Measurements from ENCODE around the gene TOM1L1.

TOM1L1 gene

DNA sequence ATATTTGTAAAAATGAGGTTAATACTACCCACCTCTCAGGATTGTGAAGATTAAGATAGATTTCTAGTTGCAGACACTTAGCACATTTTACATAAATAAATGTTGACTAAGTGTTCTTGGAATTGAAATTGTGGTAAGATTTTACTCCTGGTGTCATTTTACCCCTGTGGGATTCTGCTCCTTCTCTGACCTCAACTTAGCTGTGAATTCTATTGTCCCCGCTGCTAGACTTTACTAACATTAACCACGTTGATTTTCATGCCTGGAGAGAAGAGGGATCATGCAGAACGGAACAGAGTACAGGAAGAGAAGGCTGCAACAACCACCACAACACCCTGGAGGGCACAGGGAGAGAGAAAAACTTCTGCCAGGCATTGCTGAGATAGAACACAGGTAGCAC, 2.1 kb upstream of the TOM1L1 start:
- DNase-seq (ENCODE audit: low read depth in 2 of 2), result no peak

DNA sequence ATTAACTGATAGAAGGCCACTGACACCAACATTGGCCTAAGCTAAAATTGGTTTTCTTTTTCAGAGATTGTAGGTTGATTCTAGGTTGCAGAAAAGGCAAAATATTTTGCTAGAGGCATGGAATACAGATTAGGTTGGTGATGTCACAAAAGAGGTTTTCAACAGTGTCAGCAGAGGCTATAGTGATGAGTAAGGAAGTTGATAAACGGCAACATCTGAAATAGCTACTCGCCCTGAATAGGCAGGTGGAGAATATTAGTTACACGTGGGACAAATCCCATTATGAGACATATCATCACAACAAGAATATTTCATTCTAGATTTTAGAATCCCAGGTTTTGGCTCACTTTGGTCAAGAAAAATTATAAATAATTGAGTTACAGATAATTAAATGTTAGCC, 1.5 kb upstream of the TOM1L1 start:
- no peak for DNase-seq (ENCODE audit: low read depth in 2 of 2)

DNA sequence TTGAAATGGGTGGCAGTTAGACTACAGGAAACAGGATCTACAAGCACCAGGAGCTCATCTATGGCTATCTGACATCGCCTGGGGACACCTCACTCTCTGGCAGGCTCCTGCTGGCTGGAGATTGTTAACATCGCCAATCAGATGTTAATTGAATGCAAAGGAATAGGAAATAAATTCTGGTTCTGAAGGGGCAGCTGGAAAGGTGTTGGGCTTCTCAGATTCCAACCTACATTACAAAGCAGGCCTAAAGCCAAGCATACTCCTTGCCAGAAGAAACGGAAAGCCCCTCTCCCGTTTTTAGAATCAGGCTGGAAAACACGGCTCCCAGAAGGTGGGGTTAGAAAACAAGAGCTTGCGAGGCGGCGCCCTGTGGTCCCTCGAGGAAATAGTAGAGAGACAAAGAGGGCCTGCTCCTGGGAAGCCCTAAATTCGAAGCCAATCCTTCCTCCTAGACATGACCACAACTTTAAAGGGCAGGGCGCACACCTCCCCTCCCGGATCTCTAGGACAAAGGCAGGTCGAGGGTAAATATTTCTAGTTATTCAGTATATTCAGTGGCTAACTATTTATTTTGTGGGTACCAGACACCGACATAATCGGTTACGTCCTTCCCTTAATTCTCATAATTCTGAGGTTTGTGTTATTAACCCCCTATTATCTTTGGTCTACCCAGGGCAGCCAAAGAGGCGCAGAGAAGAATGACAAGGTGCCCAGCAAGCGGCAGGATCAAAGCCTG, 763 bp upstream of the TOM1L1 start:
- DNase-seq (ENCODE audit: low read depth in 2 of 2), result no peak

DNA sequence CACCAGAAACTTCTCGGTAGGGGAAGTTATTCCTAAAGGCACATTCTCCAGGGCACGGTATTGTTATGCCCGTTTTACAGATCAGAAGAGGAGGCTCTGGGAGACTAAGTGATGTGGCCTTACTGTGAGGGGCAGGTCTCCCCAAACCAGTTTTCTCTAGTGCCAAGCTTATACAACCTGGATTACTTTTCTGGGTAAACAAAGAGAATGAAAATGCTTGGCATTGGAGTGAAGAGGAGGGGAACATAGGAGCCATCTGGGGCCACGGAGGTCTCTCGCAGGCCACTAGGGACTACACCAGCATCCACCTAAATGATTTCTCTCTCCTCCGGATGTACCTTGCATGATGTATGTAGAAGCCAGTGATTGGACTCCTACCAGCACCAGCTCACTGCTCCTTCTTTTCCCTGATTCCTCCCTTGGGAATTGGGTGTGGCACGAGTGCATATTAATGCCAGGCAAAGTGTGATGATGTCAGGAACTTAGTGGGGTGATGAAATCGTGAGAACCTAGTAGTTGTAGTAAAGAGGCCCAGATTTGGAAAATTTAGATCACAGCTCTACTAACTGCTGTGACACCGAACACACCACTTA, 674 bp downstream of the TOM1L1 start:
- DNase-seq (ENCODE audit: low read depth in 2 of 2), result no peak

DNA sequence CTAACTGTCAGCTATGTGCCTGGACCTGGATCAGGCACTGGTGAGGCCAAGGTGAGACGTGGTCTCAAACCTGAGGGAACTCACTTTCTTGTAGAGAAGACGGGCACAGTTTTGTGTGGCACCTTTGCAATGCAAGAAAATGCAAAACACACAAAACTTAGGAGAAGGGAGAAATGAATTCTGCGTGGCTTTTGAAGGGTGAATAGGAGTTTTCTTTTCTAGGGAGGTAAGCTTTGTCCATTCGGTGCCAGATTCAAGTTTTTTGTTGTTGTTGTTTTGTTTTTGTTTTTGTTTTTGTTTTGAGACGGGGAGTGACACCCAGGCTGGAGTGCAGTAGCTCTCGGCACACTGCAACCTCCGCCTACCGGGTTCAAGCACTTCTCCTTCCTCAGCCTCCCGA, 1.4 kb downstream of the TOM1L1 start:
- DNase-seq (ENCODE audit: low read depth in 2 of 2), result no peak

DNA sequence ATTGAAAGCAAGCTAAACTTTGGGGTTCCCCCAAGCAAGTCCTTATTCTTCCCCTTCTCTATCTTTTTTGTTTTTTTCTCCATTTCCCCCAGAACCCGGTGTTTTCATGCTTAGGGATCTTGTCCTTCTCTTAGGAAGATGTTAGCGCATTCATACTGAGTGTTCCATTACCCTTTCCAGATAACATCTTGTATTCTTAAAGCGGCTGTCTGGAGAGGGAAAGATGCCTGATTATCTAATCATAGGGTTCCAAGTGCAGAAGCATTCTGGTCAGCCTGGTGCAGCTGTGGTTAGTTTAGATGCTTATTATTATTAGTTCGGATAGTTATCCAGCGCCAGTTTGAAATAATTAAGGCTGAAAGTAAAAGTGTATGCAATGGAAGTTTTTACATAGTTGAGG, 2.0 kb downstream of the TOM1L1 start:
- no peak for DNase-seq (ENCODE audit: low read depth in 2 of 2)

DNA sequence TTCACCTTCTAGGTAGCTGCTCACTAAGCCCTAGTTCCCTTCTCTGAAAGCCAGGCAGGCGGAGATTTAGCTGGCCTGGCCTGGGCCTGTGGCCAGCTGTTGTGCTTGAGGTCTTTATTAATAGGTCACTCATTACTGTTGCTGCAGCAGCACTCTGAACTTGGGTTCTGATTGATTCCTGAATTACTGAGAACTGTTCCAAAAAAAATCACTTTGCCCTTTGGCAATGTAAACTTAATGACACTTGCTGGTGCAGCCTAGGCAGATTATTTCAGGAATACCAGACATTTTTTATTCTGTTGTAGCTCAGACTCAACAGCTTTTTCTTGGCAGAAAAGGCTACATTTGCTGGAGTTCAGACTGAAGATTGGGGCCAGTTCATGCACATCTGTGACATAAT, 2.7 kb downstream of the TOM1L1 start:
- DNase-seq (ENCODE audit: low read depth in 2 of 2), result no peak

DNA sequence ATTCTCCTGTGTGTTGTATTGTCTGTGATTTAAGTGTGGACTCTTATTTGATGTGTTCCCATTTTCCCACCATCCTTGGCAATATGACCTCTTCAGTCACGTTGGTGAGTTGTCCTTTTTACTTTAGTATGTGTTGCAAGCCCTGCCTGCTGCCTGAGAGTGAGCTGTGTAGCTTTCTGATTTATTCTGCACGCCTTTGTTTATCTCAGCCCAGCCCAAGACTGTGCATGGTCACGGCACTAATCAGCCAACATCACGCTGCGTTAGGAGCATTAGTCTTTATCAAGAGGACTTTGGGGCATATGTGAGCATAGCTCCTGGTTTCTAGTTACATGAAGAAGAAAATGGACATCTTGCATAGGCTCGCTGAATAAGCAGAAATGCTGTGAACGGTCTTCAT, 6.0 kb downstream of the TOM1L1 start:
- DNase-seq (ENCODE audit: low read depth in 2 of 2), result no peak

DNA sequence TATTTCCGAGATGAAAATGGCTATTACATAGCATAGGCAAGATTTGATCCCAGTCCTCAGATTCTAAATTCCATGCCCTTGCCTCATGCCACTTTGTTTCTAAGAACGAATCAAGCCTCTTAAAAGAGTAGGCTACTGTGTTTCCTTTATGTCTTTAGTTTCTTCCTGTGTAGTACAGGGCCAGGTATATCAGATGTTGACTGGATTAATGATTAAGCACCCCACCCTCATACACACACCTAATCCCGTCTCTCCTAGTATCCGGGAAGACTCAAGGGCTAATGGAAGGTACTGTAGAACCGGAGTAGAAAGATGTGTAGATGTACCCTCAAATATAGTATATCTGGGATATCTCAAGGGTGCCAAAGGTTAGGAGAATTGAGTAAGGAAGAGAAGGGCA, 6.7 kb downstream of the TOM1L1 start:
- DNase-seq (ENCODE audit: low read depth in 2 of 2), result no peak

DNA sequence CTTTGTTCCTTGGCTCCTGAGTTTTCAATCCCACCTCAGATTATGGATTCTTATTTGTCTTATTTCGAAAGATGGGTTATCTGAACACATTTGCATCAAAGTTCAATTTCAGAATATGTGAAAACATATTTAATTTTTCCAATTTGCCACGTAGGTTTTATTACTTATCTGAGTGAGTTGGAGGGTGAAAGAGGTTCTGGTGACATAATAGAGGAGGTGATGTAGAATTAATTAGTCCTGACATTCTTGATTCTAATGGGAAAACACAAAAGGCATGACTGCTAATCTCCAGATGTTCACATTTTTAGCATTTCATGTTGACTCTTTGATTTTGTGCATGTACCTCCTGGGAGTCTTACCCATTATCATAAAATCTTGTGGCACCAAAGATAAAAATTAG, 9.1 kb downstream of the TOM1L1 start:
- no peak for DNase-seq (ENCODE audit: low read depth in 2 of 2)

DNA sequence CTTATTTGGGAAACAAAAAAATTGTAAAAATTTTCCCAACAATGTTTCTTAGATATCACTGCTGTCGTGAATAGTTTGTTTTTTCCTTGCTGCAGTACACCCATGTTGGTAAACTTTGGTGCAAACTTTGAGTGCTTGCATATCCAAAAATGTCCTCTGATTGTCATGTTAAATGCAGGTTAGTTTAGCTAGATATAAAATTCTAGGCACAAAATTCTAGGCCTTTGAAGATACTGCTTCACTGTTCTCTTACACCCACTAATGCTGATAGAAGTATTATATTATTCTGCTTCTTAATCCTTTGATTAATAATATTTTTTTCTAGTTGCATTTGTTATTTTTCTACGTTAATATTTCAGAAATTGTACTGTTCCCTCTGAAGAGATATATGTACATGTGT, 16.1 kb downstream of the TOM1L1 start:
- no peak for DNase-seq (ENCODE audit: low read depth in 2 of 2)

DNA sequence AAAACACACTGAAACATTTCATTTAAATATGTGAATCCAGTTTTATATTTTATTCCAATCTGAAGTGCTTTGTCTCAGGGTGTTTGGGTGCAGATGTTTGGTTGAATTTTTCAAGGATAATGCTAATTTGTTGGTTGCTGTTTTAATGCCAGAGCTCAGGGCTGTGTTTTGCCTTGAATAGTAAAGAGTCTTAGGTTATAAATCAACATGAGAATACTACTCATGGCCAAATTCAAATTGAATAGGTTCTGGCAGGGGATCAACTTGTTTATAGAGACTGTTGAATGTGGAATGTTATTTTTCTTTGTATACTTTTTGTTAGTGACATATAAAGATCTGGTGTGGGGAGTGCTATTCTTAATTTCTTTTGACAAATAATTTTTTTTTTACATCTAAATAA, 18.8 kb downstream of the TOM1L1 start:
- DNase-seq (ENCODE audit: low read depth in 2 of 2), result no peak

DNA sequence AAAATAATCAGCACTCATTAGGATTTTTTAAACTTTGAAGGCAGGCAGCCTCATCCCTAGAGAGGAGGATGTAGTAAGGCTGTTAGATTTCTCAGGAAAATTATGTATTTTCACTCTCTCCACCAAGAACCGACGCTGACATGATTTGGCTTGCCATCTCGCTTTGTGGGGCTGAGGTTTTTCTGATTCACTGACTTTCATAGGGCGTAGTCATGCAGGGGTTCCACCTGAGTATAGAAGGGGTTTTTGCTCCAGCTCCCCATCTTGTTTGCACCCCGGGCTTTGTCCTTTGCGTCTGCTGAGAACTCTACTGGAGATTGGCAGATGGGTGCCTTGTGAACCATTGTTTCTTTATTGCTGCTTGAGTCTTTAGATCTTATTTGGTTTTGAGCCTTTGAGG, 20.2 kb downstream of the TOM1L1 start:
- no peak for DNase-seq (ENCODE audit: low read depth in 2 of 2)

DNA sequence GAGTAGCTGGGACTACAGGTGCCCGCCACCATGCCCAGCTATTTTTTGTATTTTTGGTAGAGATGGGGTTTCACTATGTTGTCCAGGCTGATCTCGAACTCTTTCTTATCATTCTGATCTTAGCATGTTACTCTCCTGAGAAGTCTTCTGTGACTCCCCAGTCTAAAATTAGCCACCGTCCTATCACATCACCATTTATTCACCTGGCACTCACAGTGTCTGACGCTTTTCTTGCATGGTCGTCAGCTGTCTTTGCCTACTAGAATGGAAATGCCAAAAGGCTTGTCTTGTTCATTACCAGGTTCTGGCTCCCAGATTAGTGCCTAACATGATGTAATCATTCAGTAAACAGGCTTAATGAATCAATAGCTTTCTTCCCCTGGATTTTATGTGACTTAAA, 23.8 kb downstream of the TOM1L1 start:
- DNase-seq (ENCODE audit: low read depth in 2 of 2), result no peak

DNA sequence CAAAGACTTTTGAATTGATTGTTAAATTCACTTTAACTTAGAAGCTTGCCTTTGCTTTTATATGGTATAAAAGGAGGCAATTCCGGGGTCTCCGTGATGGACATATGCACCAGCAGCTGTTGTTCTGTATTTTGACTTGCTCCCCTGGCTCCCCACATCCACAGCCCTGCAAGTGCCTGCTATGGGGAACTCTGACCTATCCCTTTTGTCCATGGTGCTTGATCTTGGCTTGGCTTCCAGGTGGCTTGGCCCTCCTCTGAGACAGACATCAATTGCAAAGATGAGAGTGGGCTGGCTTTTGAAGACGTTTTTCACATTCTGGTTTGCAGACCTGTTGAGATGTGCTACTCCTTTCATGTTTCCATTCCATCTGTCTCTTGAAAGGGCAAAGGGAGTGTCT, 26.9 kb downstream of the TOM1L1 start:
- no peak for DNase-seq (ENCODE audit: low read depth in 2 of 2)

DNA sequence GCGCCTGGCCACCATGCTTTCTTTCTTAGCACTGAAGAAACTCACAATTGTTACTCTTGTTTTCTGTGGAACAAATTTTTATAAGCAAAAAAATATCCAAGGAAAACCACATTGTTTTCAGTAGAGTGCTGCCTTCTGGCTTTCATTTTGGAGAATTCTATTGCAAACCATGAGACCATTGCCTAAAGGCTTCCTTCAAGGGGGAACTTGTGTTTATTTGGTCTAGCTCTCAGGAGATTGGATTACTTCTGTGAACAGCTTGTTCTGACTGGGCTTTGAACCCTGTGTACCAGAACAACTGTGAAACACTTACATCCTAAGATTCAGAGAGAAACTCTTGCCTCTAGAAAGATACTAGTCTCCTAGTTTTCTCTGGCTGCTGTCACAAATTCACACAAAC, 32.1 kb downstream of the TOM1L1 start:
- no peak for DNase-seq (ENCODE audit: low read depth in 2 of 2)

DNA sequence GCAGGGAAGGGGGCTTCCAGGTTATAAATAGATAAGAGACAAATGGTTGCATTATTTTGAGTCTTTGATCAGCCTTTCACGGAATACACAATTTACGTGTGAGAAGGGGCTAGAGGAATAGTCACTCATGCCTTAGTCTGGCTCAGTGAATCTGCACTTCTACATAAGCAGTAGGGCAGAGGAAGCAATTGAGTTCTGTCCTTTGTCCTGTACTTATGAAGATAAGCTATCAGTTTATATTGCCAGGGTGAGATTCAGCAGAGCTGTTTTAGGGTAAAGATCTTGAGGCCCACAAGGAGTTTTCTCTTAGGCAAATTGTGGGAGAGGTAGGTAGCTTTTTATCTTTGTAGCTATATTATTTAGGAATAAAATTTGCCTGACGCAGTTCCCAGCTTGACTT, 33.3 kb downstream of the TOM1L1 start:
- no peak for DNase-seq (ENCODE audit: low read depth in 2 of 2)

DNA sequence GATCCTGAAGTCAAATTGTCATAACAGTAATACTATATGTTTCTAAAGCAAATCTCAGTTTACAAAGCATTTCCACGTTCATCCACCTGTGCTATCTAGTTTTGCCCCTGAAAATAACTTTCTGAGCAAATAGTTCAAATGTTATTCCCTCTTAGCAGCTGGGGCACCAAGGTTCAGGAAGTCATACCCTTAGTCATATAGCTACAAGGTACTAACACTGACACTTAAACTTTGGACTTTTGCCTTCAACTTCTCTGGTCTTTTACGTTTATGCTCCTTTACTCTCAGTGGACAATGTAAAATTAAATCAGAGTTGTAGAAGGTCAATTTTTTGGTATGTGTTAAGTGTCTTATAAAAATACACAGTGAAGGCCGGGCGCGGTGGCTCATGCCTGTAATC, 34.8 kb downstream of the TOM1L1 start:
- DNase-seq (ENCODE audit: low read depth in 2 of 2), result no peak

DNA sequence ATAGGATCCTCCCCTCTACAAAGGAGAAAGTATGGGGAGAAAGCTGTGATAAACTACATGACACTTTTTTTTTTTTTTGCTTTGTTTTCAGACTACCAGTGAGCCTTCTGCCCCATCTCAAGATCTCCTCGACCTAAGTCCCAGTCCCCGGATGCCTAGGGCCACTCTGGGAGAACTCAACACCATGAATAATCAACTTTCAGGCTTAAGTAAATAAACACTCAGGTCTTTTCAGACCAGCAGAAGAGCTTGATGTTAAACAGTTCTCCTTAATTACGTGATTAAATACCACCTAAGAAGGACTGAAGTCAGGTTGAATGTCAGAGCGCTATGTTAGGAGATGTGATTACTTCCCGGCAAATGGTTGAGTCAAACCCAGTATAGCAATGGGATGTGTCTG, 36.4 kb downstream of the TOM1L1 start:
- DNase-seq (ENCODE audit: low read depth in 2 of 2), result no peak

DNA sequence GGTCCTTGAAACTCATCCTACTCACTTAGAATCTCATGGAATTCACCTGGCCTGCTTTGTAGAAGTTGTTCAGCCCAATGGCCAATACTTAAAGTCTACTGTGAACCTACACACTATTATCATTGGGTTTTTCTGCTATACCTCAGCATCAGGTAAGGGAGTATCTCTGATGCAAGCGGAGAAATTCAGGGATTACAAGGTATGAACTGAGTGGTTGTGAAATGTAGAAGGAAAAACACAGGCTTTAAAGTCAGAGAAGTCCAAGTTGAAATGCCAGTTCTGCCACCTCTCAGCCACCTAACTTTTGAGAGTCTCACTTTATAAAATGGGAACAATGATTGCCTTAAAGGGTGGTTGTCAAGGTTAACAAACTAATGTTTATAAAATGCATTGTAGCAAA, 36.8 kb downstream of the TOM1L1 start:
- DNase-seq (ENCODE audit: low read depth in 2 of 2), result no peak

DNA sequence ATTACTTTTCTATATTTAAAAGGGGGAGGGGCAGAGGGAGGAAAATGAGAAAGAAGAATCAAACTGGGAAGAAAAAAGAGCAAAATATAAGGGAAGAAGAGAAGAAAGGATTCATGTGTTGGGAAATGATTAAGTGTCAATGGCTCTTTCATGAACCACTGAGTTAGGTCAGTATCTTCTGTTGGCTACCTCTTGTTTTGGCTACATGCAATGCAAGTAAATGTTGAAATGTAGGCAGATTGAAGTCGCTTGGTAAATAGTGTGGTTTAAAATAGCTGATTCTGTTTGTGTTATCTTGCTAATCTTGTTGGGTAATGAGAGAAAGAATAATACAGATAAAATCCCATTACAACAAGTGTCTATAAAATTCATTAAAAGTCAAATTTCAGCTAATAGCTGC, 40.6 kb downstream of the TOM1L1 start:
- no peak for DNase-seq (ENCODE audit: low read depth in 2 of 2)

DNA sequence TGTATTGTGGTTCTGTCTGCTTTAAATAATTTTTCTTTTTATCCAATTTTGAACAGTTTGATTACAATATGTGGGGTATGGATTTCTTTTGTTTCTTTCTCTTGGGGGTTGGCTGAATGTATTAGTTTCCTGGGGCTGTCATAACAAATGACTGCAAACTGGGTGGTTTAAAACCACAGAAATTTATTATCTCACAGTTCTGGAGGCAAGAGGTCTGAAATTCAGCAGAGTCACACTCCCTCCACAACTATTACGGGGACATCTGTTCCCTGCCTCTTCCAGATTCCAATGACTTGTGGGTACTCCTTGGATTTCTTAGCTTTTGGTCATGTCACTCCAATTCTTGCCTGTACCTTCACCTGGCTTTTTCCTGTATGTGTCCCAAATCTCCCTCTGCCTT, 44.1 kb downstream of the TOM1L1 start:
- DNase-seq (ENCODE audit: low read depth in 2 of 2), result no peak

DNA sequence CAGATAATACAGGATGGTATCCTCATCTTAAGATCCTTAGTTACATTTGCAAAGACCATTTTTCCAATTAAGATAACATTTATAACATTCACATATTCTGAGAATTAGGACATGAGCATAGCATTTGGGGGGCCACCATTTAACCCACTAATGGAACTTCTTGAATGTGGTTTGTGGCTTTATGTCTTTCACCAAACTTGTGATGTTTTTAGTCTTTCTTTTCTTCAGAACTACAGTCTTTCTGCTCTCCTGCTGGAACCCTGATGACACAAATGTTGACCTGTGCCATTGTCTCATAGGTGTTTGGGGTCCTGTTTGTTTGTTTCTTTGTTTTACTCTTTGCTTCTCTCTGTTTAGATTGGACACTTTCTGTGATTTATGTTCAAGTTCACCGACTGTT, 44.6 kb downstream of the TOM1L1 start:
- DNase-seq (ENCODE audit: low read depth in 2 of 2), result no peak

DNA sequence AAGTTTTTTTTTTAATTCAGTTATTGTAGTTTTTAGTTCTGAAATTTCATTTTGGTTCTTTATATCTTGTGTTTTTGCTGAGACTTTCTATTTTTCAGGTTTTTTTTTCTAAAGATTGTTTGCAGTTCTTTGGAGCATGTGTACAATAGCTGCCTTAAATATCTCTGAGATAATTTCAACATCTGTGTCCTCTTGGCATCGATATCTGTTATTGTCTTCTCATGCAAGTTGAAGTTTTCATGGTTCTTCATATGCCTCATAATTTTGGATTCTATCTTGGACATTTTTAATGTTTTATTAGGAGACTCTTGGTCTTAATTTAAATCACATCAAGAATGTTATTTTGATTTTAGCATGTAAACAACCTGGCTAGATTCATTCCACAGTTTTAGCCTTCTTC, 45.0 kb downstream of the TOM1L1 start:
- DNase-seq (ENCODE audit: low read depth in 2 of 2), result no peak
